T-helper 1 cell (primary cell): Measurements from ENCODE around the gene PSME1.

Experiments
- DNase-seq, 5 donors: peaks; one replicate each; pipeline ENCODE4 v3.0.0-alpha.2; 2012 to 2020

The PSME1 gene

DNA sequence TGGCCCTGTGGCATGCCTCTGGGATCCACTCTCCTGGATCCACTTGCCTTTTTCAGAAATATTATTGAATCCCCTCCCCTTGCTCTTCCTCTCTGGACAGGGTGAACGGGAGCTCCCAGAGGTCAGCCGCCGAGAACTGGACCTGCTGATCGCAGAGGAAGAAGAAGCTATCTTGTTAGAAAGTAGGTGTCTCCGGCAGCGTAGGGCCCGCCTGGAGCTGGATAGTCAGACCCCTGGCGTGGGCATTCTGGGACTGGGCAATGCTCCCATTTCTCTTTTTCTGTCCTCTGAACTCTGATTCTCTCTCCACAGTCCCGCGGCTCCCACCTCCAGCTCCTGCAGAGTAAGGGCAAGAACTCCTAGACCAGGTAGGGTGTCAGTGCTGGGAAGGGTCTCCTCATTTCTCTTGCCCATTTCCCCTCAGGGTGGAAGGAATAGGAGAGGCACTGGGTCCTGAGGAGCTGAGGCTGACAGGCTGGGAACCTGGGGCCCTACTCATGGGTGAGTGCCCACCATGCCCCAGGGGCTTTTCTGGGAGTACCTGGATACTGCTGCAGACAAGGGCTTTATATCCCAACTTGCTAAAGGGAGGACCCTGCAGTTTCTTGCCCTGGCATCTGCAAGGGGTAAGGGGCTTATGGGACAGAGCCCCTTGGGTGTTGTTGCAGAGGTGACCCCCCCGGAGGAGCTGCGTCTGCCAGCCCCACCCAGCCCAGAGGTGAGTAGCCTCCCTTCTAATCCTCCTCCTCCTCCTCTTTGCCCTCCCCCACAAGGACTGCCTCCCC, 41.2 kb downstream of the PSME1 start:
- DNase-seq = no peak

DNA sequence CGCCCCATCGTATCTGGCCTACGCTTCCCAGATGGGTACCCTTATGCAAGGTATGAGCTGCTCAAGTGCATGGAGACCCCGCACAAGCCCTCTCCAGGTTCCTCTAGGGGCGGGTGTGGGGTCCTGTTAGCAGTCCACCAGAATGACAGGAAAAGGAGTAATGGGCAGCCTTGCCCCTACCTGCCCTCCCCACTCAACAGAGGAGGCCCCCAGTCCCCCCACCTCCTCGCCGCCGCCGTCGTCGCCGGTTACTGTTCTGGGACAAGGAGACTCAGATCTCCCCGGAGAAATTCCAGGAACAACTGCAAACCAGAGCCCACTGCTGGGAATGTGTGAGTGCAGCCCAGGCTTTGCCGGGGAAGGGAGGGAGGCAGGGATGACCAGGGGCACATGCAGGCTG, 41.9 kb downstream of the PSME1 start:
- DNase-seq = no peak

- DNase-seq = no peak
These were observed 42.6 kb downstream of the PSME1 start for GRCh38 chr14:24178399-24179178.

DNA sequence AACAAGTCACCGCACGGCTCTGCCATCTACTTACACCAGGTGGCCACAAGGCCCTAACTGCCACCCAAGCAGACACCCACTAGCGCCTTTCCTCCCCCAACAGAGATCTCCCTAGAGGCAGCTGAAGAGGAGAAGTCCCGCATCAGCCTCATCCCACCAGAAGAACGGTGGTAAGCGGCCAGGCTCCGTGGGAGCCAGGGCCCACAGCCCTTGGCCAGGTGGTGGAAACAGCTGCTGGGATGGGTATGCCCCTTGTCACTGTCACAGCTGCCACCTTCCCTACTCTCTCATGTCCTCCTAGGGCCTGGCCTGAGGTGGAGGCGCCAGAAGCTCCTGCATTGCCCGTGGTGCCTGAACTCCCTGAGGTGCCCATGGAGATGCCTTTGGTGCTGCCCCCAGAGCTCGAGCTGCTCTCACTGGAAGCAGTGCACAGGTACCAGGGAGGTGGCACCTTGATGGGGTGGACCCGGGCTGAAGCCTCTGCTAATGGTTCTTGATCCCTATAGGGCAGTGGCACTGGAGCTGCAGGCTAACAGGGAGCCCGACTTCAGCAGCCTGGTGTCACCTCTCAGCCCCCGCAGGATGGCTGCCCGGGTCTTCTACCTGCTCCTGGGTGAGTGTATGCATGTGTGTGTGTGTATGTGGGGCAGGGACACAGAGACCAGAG, 43.4 kb downstream of the PSME1 start:
- DNase-seq = no peak

DNA sequence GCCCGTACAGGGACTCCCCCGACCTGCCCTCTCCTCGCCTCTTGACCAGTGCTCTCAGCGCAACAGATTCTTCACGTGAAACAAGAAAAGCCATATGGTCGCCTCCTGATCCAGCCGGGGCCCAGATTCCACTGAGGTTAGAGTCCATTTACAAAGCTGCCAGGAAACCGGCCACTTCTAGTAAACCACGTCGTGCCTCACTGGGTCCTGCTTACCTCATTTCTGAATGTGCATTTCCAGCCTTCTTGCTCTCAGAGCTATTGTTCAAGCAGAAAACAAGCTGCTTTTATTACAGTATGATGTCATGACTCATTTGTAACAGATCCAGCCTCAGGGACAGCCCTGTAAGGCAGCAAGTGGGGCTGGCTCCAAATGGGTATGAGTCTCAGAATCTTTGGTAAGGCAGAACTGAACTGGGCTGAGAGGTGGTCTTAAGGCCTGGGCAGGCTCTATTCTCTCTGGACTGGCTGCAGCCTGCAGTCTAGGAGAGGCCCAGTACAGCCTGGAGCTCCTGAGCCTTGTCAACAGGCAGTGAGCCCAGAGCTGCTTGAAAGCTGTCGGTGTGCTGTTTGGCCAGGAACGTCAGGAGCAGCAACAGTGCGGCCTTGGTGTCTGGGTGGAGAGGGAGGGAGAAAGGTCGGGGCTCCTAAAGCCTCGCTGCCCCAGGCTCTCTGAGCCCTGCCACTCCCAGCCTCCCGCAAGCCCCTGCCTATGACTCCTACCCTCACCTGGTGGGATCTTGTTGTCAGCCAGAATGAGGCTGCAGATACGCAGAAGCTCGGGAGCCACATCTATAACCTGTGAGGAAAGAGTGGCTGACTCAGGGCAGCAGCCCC, 44.2 kb downstream of the PSME1 start:
- DNase-seq = no peak

DNA sequence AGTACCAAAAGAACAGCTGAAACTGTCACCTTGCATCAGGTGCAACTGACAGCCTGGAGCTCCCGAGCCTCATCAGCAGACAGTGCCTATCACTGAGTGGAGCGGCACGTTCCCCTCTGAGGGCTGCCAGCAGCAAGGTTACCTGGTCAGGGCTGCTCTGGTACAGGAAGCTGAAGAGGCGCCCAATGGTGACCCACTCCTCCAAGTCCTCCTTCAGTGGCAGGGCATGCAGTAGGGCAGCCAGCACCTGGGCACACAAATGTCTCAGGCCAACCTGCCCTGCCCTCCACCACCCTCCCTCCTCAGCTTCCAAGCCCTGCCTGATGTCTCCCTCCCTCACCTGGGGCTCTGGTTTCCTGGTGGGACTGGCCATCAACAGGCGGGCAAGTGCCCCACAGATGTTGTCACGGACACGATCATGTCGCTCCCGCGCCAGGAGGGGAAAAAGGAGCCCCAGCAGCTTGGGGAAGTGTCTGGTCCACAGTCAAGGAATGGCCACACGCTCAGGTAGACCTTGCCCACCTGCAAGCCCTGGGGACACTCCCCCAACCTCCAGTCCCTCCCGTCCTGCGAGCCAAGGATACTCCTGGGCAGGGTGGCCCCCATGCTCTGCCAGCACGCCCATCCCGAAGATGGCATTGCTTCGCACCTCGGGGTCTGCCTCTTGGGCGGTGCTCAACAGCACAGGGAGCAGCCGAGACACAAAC, 45.5 kb downstream of the PSME1 start:
- DNase-seq = no peak

DNA sequence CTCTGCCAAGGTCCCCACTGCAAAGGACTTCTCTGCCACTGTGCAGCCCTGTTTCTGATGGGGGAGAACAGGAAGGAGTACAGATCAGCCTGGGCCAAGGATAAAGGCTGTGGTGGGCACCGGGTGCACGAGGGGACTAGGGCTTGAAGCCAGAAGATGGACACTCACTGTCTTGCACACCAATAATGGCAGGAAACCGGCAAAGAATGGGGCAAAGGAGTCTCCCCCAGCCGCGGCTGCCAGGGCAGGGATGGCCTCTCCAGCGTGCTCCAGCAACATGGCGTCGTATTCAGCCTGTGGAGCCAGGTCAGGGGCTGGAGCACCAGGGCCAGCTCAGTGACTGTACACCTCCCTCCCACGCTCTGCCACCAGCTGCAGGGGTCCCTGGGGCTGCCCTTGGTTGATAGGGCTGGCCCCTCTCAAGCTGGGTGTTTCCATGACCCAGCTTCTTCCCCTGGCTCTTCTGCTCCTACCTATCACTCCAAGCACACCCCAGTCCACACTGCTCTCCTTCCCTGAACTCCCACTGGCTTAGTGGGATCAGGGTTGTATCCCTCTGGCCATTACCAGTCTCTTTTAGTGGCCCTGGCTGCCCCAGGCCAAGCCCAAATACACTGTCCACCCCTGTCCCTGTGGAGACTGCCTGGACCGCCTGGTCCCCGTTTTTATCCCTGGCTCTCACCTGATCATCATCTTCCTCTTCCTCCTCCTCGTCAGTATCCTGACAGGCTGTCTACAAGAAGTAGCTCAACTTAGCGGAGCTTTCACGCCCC, 46.3 kb downstream of the PSME1 start:
- DNase-seq = no peak

DNA sequence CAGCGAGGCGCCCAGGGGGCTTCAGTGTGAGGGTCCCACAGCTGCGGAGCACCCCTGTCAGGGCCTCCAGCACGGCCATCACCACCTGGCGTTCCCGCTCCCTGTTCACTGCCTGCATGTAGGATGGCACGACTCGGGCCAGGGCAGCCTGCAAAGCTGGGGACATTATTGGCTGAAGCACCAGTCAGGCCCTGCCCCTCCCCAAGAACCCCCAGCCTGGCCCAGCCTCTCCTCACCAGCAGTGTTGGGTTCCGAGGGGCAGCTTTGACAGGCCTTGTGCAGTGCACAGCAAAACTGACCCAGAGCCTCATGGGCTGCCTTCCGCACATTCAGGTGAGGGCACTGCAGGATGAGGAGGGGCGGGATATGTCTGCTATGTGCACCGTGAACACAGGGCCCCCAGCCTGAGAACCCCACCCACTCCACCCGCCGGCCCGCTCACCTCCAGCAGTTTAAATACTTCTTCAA, 47.1 kb downstream of the PSME1 start:
- DNase-seq = no peak

GRCh38 chr14:24184104-24184970, 48.3 kb downstream of the PSME1 start:
- DNase-seq = no peak

- no peak for DNase-seq
These were observed 49.0 kb downstream of the PSME1 start for GRCh38 chr14:24185026-24185425.

DNA sequence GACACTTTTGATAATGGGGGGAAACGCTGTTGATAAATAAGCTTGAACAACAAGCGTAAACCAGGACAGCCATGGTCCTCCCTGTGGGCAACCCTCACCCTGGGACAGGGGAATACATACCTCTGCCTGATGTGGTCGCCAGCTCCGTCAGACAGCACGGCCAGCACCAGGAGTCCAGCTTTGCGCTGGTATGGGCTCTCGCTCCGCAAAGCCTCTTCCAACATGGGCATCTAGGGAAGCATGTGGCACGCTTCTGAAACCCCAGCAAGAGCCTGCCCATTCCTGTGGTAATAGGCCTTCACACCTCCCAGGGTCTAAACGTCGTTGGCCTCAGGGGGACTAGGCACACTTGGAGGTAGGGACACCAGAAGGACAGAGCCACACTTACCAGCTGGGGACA, 49.7 kb downstream of the PSME1 start:
- no peak for DNase-seq

- DNase-seq = no peak
These were observed 51.0 kb downstream of the PSME1 start for GRCh38 chr14:24186831-24187538.

DNA sequence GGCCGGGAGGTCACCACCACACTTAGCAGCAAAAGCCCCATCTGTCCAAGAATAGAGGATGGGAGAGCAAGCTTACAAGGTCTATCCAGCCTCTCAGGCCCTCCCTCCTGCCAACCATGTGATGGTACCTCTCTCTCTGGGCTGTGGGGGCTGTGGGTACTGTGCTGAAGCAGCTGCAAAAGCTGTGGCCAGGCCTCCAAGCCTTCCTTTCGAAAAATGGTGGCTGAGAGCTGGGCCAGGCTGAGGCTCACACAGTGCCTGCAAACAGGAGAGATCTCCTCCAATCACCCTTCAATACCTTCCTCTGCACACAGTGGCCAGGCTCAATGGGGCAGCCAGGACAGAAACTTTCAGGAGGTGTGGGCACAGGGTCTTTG, 51.5 kb downstream of the PSME1 start:
- DNase-seq = no peak
